Vagina (tissue), 2 donors: ENCODE data around the gene MACF1.

Experiments used
- POLR2A ChIP-seq, 2 donors: fragments of 450-650 bp; IDR thresholded peaks; one replicate each; pipeline ENCODE4 v1.6.1; 2017; ENCODE audit warnings: antibody characterized with exemption in 2 of 2, mild to moderate bottlenecking in 2 of 2, moderate library complexity in 2 of 2
- TF ChIP-seq, protein P1 (sequence below), 3 experiments: fragments of 450-650 bp in 2 of 3; fragments of 200-600 bp in 1 of 3; sonication (generic) in 1 of 3; IDR thresholded peaks; one replicate each; pipeline ENCODE4 v1.5.1; 2017 to 2019; ENCODE audit warnings: antibody characterized with exemption in 3 of 3, mild to moderate bottlenecking in 2 of 3, moderate library complexity in 2 of 3

DNA sequence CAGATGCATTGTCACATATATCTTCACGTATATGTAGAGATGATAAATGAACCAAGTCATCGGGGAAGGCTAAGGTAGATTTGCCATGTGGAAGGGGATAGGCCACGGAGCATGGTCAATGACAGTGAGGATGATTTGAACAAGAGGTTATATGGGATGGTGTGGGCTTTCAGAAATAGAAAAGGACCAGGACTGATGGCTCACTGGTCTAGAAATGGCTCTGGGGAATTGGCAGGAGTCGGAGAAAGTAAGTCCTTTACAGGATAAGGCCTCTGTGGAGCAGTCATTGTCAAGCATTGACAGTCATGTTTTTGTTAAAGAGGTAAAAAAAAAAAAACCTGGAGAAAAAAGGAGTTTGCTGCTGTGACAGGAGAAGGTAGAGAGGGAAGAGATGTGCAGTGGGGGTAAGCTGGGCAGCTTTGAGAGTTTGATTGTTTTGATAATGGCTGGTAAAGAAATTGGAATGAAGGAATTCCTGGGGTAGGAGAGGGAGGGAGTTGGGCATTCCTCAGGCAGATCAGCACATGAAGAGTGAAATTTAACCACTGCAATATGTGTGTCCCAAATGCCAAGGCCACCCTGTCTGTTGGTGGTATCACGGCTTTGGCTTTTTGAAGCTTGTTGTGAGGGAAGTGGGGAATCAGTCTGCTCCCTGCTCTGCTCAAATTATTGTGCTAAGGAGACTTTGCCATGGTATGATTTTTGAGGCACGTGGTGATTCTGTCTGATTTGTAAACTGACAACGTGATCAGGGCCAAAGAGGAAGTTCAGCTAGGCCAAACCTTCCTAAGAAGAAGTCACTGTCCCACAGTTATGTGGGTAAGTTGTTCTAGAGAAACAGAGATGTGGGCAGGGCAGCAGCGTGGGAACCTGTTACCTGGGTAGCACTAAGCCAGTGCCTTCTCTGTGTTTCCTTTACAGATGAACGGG, 26.0 kb downstream of the MACF1 start:
- TF ChIP-seq, protein P1, sequence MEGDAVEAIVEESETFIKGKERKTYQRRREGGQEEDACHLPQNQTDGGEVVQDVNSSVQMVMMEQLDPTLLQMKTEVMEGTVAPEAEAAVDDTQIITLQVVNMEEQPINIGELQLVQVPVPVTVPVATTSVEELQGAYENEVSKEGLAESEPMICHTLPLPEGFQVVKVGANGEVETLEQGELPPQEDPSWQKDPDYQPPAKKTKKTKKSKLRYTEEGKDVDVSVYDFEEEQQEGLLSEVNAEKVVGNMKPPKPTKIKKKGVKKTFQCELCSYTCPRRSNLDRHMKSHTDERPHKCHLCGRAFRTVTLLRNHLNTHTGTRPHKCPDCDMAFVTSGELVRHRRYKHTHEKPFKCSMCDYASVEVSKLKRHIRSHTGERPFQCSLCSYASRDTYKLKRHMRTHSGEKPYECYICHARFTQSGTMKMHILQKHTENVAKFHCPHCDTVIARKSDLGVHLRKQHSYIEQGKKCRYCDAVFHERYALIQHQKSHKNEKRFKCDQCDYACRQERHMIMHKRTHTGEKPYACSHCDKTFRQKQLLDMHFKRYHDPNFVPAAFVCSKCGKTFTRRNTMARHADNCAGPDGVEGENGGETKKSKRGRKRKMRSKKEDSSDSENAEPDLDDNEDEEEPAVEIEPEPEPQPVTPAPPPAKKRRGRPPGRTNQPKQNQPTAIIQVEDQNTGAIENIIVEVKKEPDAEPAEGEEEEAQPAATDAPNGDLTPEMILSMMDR (IDR thresholded peaks at IDR 0.05): no peak
- TF ChIP-seq POLR2A (IDR thresholded peaks at IDR 0.05): no peak
